ENCODE data around the gene SH2D1A. TPM values are rescaled to one million over a fixed set of nuclear protein-coding genes. Genes with fewer than 3 reads are reported as not detected.

SH2D1A gene
- total and polyA plus RNA-seq, 2 of the 13 experiments (the other 11 are each of a cell fraction or from before 2014, with no cell fraction given) = not detected

GRCh38 chrX:124338733-124339514 lies 7.4 kb upstream of the SH2D1A start:
- CTCF ChIA-PET (ENCODE audit: low intra/inter-chr PET ratio, low total read pairs) = no interaction called here
- no peak for ATAC-seq
- TF ChIP-seq MAFF (IDR thresholded peaks at IDR 0.05; ENCODE audit: low read depth, low read length) (0 out of 2 replicates have a peak, but pooled peaks have one; percentile 22), MAFK (conservative IDR thresholded peaks at IDR 0.05 in 1 of 2, IDR thresholded peaks at IDR 0.05 in 1 of 2; ENCODE audit: low read length in 2 of 2) (peak in 1 of 2 experiments; percentile 63; a peak in 2 of 4 replicates), TOE1 (CRISPR knock-in tag; IDR thresholded peaks at IDR 0.05) (no peak)
- in situ Hi-C loops (cut with HindIII; ENCODE audit: extremely low pct_ligation_motif_present, low pct_unique_long_range_greater_than_20kb) = no loop called here
- intact Hi-C loops (cut with micrococcal nuclease; ENCODE audit: unreplicated experiment) = no loop called here
- 19% methylated on average over 6 of the region's 6 CpGs for WGBS (ENCODE audit: low lambda C conversion rate)
- H2AFZ ChIP-seq (ENCODE audit: low read length) = no peak overlapping the region
- no peaks in the 10 kb centered on the region for H4K20me1 ChIP-seq (ENCODE audit: insufficient read depth, low read length)
- no peaks in the 10 kb centered on the region for H3K36me3 ChIP-seq (replicated peaks in 1 of 2; ENCODE audit: control insufficient read depth in 1 of 2, insufficient read depth in 2 of 2, low read length in 2 of 2)
- H3K4me3 ChIP-seq (replicated peaks in 1 of 3; ENCODE audit: insufficient read depth in 1 of 3, low read depth in 2 of 3, low read length in 3 of 3) = no peak overlapping the region
- no peaks in the 10 kb centered on the region for H3K79me2 ChIP-seq (ENCODE audit: insufficient read depth, low read length)
- no peak overlapping the region for H3K9ac ChIP-seq (ENCODE audit: insufficient read depth, low read depth, low read length)
- POLR2A ChIA-PET = no interaction called here
- H3K9me3 ChIP-seq (ENCODE audit: low read length) = no peaks in the 10 kb centered on the region
- H3K27me3 ChIP-seq (ENCODE audit: control insufficient read depth in 1 of 2, insufficient read depth in 2 of 2, low read length in 2 of 2) = no peaks in the 10 kb centered on the region
- DNase-seq (ENCODE audit: low spot score) = no peak
- no peaks in the 10 kb centered on the region for H3K4me1 ChIP-seq (ENCODE audit: insufficient read depth, low read length)
- no peak overlapping the region for H3K4me2 ChIP-seq (ENCODE audit: low read depth, low read length)
- FAIRE-seq = no peak
- H3K27ac ChIP-seq (ENCODE audit: extremely low read length, insufficient read depth, low read length) = no peak overlapping the region
- BruUV-seq (replicated peaks) = no TSS peak

- H3K36me3 ChIP-seq (replicated peaks in 1 of 2; ENCODE audit: control insufficient read depth in 1 of 2, insufficient read depth in 2 of 2, low read length in 2 of 2) = no peaks in the 10 kb centered on the region
- H3K79me2 ChIP-seq (ENCODE audit: insufficient read depth, low read length) = no peaks in the 10 kb centered on the region
- no peak overlapping the region for H3K9ac ChIP-seq (ENCODE audit: insufficient read depth, low read depth, low read length)
- in situ Hi-C loops (cut with HindIII; ENCODE audit: extremely low pct_ligation_motif_present, low pct_unique_long_range_greater_than_20kb) = no loop called here
- ChIA-PET POLR2A (no interaction called here), CTCF (ENCODE audit: low intra/inter-chr PET ratio, low total read pairs) (no interaction called here)
- no peaks in the 10 kb centered on the region for H3K4me1 ChIP-seq (ENCODE audit: insufficient read depth, low read length)
- no peak overlapping the region for H3K4me2 ChIP-seq (ENCODE audit: low read depth, low read length)
- H3K4me3 ChIP-seq (replicated peaks in 1 of 3; ENCODE audit: insufficient read depth in 1 of 3, low read depth in 2 of 3, low read length in 3 of 3) = no peak overlapping the region
- no peaks in the 10 kb centered on the region for H3K9me3 ChIP-seq (ENCODE audit: low read length)
- no TSS peak for BruUV-seq (replicated peaks)
- intact Hi-C loops (cut with micrococcal nuclease; ENCODE audit: unreplicated experiment) = no loop called here
- FAIRE-seq = no peak
- no peak overlapping the region for H2AFZ ChIP-seq (ENCODE audit: low read length)
- no peak overlapping the region for H3K27ac ChIP-seq (ENCODE audit: extremely low read length, insufficient read depth, low read length)
- no peaks in the 10 kb centered on the region for H4K20me1 ChIP-seq (ENCODE audit: insufficient read depth, low read length)
- no peak for DNase-seq (ENCODE audit: low spot score)
- 15% methylated on average over 7 of the region's 7 CpGs for WGBS (ENCODE audit: low lambda C conversion rate)
- H3K27me3 ChIP-seq (ENCODE audit: control insufficient read depth in 1 of 2, insufficient read depth in 2 of 2, low read length in 2 of 2) = no peaks in the 10 kb centered on the region
- no peak for ATAC-seq
- TF ChIP-seq ZNF776 (CRISPR knock-in tag; IDR thresholded peaks at IDR 0.05) (no peak), GTF3A (CRISPR knock-in tag; conservative IDR thresholded peaks at IDR 0.05) (no peak), SNRNP70 (IDR thresholded peaks at IDR 0.05; ENCODE audit: low read depth, low read length) (no peak), RXRA (CRISPR knock-in tag; IDR thresholded peaks at IDR 0.05) (no peak), BORCS8-MEF2B (CRISPR knock-in tag; IDR thresholded peaks at IDR 0.05) (no peak), TIGD3 (CRISPR knock-in tag; IDR thresholded peaks at IDR 0.05; ENCODE audit: borderline replicate concordance) (no peak), EP300 (IDR thresholded peaks at IDR 0.05; ENCODE audit: low read depth in 2 of 2, low read length in 2 of 2) (no peak), EP300 (CRISPR knock-in tag; IDR thresholded peaks at IDR 0.05; ENCODE audit: borderline replicate concordance) (no peak), NBN (conservative IDR thresholded peaks at IDR 0.05) (no peak), RFXAP (CRISPR knock-in tag; IDR thresholded peaks at IDR 0.05; ENCODE audit: borderline replicate concordance) (no peak)
- TF ChIP-seq, protein P1, sequence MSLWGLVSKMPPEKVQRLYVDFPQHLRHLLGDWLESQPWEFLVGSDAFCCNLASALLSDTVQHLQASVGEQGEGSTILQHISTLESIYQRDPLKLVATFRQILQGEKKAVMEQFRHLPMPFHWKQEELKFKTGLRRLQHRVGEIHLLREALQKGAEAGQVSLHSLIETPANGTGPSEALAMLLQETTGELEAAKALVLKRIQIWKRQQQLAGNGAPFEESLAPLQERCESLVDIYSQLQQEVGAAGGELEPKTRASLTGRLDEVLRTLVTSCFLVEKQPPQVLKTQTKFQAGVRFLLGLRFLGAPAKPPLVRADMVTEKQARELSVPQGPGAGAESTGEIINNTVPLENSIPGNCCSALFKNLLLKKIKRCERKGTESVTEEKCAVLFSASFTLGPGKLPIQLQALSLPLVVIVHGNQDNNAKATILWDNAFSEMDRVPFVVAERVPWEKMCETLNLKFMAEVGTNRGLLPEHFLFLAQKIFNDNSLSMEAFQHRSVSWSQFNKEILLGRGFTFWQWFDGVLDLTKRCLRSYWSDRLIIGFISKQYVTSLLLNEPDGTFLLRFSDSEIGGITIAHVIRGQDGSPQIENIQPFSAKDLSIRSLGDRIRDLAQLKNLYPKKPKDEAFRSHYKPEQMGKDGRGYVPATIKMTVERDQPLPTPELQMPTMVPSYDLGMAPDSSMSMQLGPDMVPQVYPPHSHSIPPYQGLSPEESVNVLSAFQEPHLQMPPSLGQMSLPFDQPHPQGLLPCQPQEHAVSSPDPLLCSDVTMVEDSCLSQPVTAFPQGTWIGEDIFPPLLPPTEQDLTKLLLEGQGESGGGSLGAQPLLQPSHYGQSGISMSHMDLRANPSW (CRISPR knock-in tag; IDR thresholded peaks at IDR 0.05; ENCODE audit: borderline replicate concordance) = no peak
Measured at GRCh38 chrX:124341396-124342132, 4.8 kb upstream of the SH2D1A start.

Data from HepG2 (cell line).